ENCODE data around the gene C20orf204. TPM values are rescaled to one million over a fixed set of nuclear protein-coding genes. Genes with fewer than 3 reads are reported as not detected.
"Not testable (repeated sequence)": the region's sequence is repeated elsewhere in the genome, so short reads cannot be mapped to it uniquely, and the experiment has no call there.

C20orf204 gene
- total RNA-seq, 2 donors from 2014 or later, result 0.29 to 3.3 TPM

DNA sequence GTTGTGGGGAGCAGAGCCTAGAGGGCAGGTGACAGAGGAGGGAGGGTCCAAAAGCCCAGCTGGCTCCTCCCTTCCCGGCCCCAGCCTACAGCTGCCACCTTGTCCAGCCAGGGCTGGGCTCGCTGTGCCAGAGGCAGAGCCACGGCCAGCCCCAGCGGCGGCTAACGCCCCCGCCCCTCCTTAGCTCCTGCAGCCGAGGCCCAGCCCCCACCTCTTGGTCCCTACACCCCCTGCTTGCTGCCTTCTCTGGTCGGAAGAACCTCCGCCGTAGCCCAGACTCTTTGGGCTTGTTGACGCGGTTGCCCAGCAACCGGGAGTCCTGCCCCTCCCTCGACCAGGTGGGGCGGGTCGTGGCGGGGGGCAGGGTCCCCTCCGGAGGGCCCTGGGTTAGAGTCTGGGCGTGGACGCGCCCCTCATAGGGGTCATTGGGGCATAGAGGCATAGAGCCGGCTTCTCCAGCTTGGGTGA, 48.7 kb downstream of the C20orf204 start:
- Histone ChIP-seq H3K9ac (ENCODE audit: low read depth in 2 of 2, low read length in 2 of 2) (no peak overlapping the region), H3K36me3 (no peaks in the 10 kb centered on the region), H3K4me3 (no peak overlapping the region), H3K4me1 (peaks cover 3% of the 10 kb centered on the region), H3K27me3 (peaks cover 19% of the 10 kb centered on the region), H3K27ac (no peak overlapping the region), H3K9me3 (no peaks in the 10 kb centered on the region)
- TF ChIP-seq, protein P1, sequence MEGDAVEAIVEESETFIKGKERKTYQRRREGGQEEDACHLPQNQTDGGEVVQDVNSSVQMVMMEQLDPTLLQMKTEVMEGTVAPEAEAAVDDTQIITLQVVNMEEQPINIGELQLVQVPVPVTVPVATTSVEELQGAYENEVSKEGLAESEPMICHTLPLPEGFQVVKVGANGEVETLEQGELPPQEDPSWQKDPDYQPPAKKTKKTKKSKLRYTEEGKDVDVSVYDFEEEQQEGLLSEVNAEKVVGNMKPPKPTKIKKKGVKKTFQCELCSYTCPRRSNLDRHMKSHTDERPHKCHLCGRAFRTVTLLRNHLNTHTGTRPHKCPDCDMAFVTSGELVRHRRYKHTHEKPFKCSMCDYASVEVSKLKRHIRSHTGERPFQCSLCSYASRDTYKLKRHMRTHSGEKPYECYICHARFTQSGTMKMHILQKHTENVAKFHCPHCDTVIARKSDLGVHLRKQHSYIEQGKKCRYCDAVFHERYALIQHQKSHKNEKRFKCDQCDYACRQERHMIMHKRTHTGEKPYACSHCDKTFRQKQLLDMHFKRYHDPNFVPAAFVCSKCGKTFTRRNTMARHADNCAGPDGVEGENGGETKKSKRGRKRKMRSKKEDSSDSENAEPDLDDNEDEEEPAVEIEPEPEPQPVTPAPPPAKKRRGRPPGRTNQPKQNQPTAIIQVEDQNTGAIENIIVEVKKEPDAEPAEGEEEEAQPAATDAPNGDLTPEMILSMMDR (IDR thresholded peaks at IDR 0.05), result no peak
- DNase-seq, result no peak
- intact Hi-C loops (cut with DNase I), result no loop called here

DNA sequence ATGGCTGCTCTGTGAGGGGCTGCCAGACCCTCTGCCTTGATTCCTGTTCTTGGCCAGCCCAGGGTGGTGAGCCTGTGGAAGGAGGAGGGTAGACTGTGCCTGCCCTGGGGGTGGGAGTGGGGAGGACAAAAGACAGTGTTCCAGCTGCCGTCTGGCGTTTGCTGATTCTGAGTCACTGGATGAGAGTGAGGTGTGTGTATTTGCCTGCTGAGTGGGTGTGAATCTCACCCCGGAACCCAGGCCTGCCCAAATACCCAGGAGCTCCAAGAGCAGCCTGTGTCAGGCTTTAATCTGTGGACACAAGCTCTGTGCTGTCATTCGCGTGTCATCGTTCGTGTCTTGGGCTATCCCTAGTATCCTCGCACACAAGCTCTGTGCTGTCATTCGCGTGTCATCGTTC, 50.8 kb downstream of the C20orf204 start:
- H3K4me1 ChIP-seq, result peaks cover 3% of the 10 kb centered on the region
- H3K9me3 ChIP-seq, result no peaks in the 10 kb centered on the region
- no peak overlapping the region for H3K27ac ChIP-seq
- TF ChIP-seq, protein P1 (IDR thresholded peaks at IDR 0.05), result no peak
- no peak overlapping the region for H3K4me3 ChIP-seq
- peaks cover 19% of the 10 kb centered on the region for H3K27me3 ChIP-seq
- no peak for DNase-seq
- intact Hi-C loops (cut with DNase I), result no loop called here
- H3K36me3 ChIP-seq, result no peaks in the 10 kb centered on the region
- H3K9ac ChIP-seq (ENCODE audit: low read depth in 2 of 2, low read length in 2 of 2), result no peak overlapping the region

DNA sequence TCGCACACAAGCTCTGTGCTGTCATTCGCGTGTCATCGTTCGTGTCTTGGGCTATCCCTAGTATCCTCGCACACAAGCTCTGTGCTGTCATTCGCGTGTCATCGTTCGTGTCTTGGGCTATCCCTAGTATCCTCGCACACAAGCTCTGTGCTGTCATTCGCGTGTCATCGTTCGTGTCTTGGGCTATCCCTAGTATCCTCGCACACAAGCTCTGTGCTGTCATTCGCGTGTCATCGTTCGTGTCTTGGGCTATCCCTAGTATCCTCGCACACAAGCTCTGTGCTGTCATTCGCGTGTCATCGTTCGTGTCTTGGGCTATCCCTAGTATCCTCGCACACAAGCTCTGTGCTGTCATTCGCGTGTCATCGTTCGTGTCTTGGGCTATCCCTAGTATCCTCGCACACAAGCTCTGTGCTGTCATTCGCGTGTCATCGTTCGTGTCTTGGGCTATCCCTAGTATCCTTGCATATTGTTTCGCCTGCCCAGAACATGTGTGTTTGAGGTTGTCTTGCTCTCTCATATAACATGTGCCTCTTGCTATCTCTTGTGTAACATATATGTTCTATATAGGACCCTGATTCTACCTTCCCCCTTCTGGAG, 51.3 kb downstream of the C20orf204 start:
- H3K36me3 ChIP-seq; H3K9me3 ChIP-seq; H3K9ac ChIP-seq (ENCODE audit: low read depth in 2 of 2, low read length in 2 of 2); H3K4me3 ChIP-seq; H3K4me1 ChIP-seq; H3K27ac ChIP-seq; intact Hi-C loops (cut with DNase I); DNase-seq: not testable (repeated sequence)
- H3K27me3 ChIP-seq, result peaks cover 19% of the 10 kb centered on the region

DNA sequence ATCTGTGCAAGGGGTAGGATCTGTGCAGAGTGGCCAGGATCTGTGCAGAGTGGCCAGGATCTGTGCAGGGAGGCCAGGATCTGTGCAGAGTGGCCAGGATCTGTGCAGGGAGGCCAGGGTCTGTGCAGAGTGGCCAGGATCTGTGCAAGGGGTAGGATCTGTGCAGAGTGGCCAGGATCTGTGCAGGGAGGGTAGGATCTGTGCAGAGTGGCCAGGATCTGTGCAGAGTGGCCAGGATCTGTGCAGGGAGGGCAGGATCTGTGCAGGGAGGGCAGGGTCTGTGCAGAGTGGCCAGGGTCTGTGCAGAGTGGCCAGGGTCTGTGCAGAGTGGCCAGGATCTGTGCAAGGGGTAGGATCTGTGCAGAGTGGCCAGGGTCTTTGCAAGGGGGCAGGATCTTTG, 52.6 kb downstream of the C20orf204 start:
- not testable (repeated sequence) for H3K4me3 ChIP-seq, H3K27ac ChIP-seq
- H3K27me3 ChIP-seq, result peaks cover 17% of the 10 kb centered on the region

More for the DNA sequence above, 52.6 kb downstream of the C20orf204 start:
- intact Hi-C loops (cut with DNase I); H3K4me1 ChIP-seq; H3K36me3 ChIP-seq; DNase-seq; H3K9ac ChIP-seq (ENCODE audit: low read depth in 2 of 2, low read length in 2 of 2); H3K9me3 ChIP-seq: not testable (repeated sequence)

Small RNA genes within 50 kb of the gene (microRNA-seq; reads per million reads assigned to microRNA genes)
- 2.2 reads per million for gene MIR6813

Other genes starting within 250 kb of the C20orf204 start
- 1 to 10 TPM; 2.1 to 3.2 TPM for gene ZBTB46, start 204.9 kb upstream of the C20orf204 start, total RNA-seq
- not detected for gene ABHD16B, start 174.7 kb upstream of the C20orf204 start, total RNA-seq
- 10 to 100 TPM; 54.0 to 66.1 TPM for gene TPD52L2, start 170.9 kb upstream of the C20orf204 start, total RNA-seq
- gene DNAJC5, start 141.1 kb upstream of the C20orf204 start, total RNA-seq, result 10 to 100 TPM; 58.9 to 63.9 TPM
- 10 to 100 TPM; 33.6 to 49.5 TPM for gene UCKL1, start 79.8 kb upstream of the C20orf204 start, total RNA-seq
- gene ZNF512B, start 66.3 kb upstream of the C20orf204 start, total RNA-seq, result 1 to 10 TPM; 1.9 TPM
- gene SAMD10, start 56.5 kb upstream of the C20orf204 start, total RNA-seq, result 1 to 10 TPM; 6.1 to 6.4 TPM
- gene PRPF6, start 55.0 kb upstream of the C20orf204 start, total RNA-seq, result 10 to 100 TPM; 53.0 to 68.6 TPM
- gene SOX18, start 13.5 kb downstream of the C20orf204 start, total RNA-seq, result 10 to 100 TPM in 1 of 2 donors, 1 to 10 TPM in 1; 8.4 to 26.8 TPM
- 10 to 100 TPM in 1 of 2 donors, 1 to 10 TPM in 1; 7.3 to 11.8 TPM for gene TCEA2, start 27.0 kb downstream of the C20orf204 start, total RNA-seq
- gene RGS19, start 43.3 kb downstream of the C20orf204 start, total RNA-seq, result 1 to 10 TPM; 3.4 to 4.5 TPM
- under 1 TPM; 0.24 to 0.25 TPM for gene OPRL1, start 43.9 kb downstream of the C20orf204 start, total RNA-seq
- not detected for gene LKAAEAR1, start 48.2 kb downstream of the C20orf204 start, total RNA-seq
- not detected for gene NPBWR2, start 71.4 kb downstream of the C20orf204 start, total RNA-seq
- gene MYT1, start 128.3 kb downstream of the C20orf204 start, total RNA-seq, result under 1 TPM; 0.19 to 0.22 TPM
- 10 to 100 TPM; 23.3 to 35.7 TPM for gene PCMTD2, start 219.6 kb downstream of the C20orf204 start, total RNA-seq

All from colonic mucosa (tissue), 4 donors.